HG03558 (cell line): Measurements from ENCODE around the gene NPIPB9.

Source experiments
- ATAC-seq: cut with Tn5 transposase; IDR thresholded peaks from one replicate; pipeline ENCODE4 v1.9.1; 2021; ENCODE audit warnings: moderate number of reproducible peaks; ENCODE audit not compliant: unreplicated experiment; ENCODE audit errors: extremely low read depth

The NPIPB9 gene

GRCh38 chr16:28821874-28822519, 70.4 kb downstream of the NPIPB9 start:
- ATAC-seq: no peak
